Trophoblast cell (in vitro differentiated cells and primary cell): ENCODE data around the gene ARHGAP10.
A peak's percentile ranks its signal among the peaks of the same experiment; 100 is the strongest.

Source experiments
- DNase-seq, 2 donors: peaks; one replicate each; pipeline ENCODE4 v3.0.0-alpha.2; 2016
- H2AFZ ChIP-seq: 2 replicates; pipeline ENCODE4 v1.6.1; 2013; ENCODE audit warnings: low read length, moderate library complexity, mild to moderate bottlenecking; ENCODE audit not compliant: insufficient read depth, poor library complexity
- H2AK5ac ChIP-seq: 2 replicates; pipeline ENCODE4 v1.6.1; 2013; ENCODE audit warnings: mild to moderate bottlenecking, low read length
- H2BK120ac ChIP-seq: 2 replicates; pipeline ENCODE4 v1.6.1; 2013; ENCODE audit warnings: low read length, mild to moderate bottlenecking, moderate library complexity; ENCODE audit not compliant: insufficient read depth, poor library complexity
- H2BK12ac ChIP-seq: 2 replicates; pipeline ENCODE4 v1.6.1; 2013; ENCODE audit warnings: mild to moderate bottlenecking, low read length, moderate library complexity
- H2BK5ac ChIP-seq: 2 replicates; pipeline ENCODE4 v1.6.1; 2013; ENCODE audit warnings: low read length, low read depth, moderate library complexity, mild to moderate bottlenecking; ENCODE audit not compliant: poor library complexity
- H3K14ac ChIP-seq: 2 replicates; pipeline ENCODE4 v1.6.1; 2013; ENCODE audit warnings: mild to moderate bottlenecking, low read length
- H3K18ac ChIP-seq: 2 replicates; pipeline ENCODE4 v1.6.1; 2013; ENCODE audit warnings: mild to moderate bottlenecking, low read length
- H3K23ac ChIP-seq: 2 replicates; pipeline ENCODE4 v1.6.1; 2013; ENCODE audit warnings: low read length
- H3K27ac ChIP-seq: 2 replicates; pipeline ENCODE4 v1.5.1; 2013; ENCODE audit warnings: low read depth, mild to moderate bottlenecking, inconsistent platforms, low read length, moderate library complexity
- H3K27me3 ChIP-seq: 2 replicates; pipeline ENCODE4 v1.6.1; 2013; ENCODE audit warnings: inconsistent platforms, mild to moderate bottlenecking, low read length, moderate library complexity; ENCODE audit not compliant: insufficient read depth
- H3K36me3 ChIP-seq, 2 experiments: 1 replicate in 1 of 2; 2 replicates in 1 of 2; pipeline ENCODE4 v1.6.1; 2013; ENCODE audit warnings: low read length in 2 of 2, mild to moderate bottlenecking in 2 of 2, moderate library complexity in 1 of 2; ENCODE audit not compliant: insufficient read depth in 2 of 2, control insufficient read depth in 1 of 2
- H3K4ac ChIP-seq: 2 replicates; pipeline ENCODE4 v1.6.1; 2013; ENCODE audit warnings: low read depth, mild to moderate bottlenecking, low read length, moderate library complexity
- H3K4me1 ChIP-seq, 2 experiments: 1 replicate in 1 of 2; 2 replicates in 1 of 2; pipeline ENCODE4 v1.6.1; 2013; ENCODE audit warnings: low read length in 2 of 2, mild to moderate bottlenecking in 2 of 2, moderate library complexity in 1 of 2; ENCODE audit not compliant: insufficient read depth in 2 of 2, control insufficient read depth in 1 of 2
- H3K4me2 ChIP-seq: 2 replicates; pipeline ENCODE4 v1.6.1; 2013; ENCODE audit warnings: inconsistent platforms, mild to moderate bottlenecking, low read length, moderate library complexity
- H3K4me3 ChIP-seq: 2 replicates; pipeline ENCODE4 v1.5.1; 2013; ENCODE audit warnings: mild to moderate bottlenecking, low read depth, low read length, inconsistent platforms
- H3K79me1 ChIP-seq: one replicate; pipeline ENCODE4 v1.6.1; 2013; ENCODE audit warnings: low read length
- H3K79me2 ChIP-seq: 2 replicates; pipeline ENCODE4 v1.6.1; 2013; ENCODE audit warnings: low read length, mild to moderate bottlenecking; ENCODE audit not compliant: control insufficient read depth, insufficient read depth, poor library complexity
- H3K9ac ChIP-seq: 2 replicates; pipeline ENCODE4 v1.6.1; 2013; ENCODE audit warnings: mild to moderate bottlenecking, low read length
- H3K9me3 ChIP-seq: 2 replicates; pipeline ENCODE4 v1.6.1; 2013; ENCODE audit warnings: low read depth, mild to moderate bottlenecking, control low read depth, inconsistent platforms, low read length; ENCODE audit not compliant: insufficient read depth
- H4K12ac ChIP-seq: 2 replicates; pipeline ENCODE4 v1.6.1; 2013; ENCODE audit warnings: low read depth, mild to moderate bottlenecking, low read length, moderate library complexity
- H4K8ac ChIP-seq: 2 replicates; pipeline ENCODE4 v1.6.1; 2013; ENCODE audit warnings: low read depth, mild to moderate bottlenecking, low read length, moderate library complexity
- H4K91ac ChIP-seq: one replicate; pipeline ENCODE4 v1.6.1; 2013; ENCODE audit warnings: low read depth, mild to moderate bottlenecking, low read length, moderate library complexity
- WGBS: extraction: QIAGEN DNeasy Blood & Tissue Kit; methylation state at CpG from one replicate; pipeline ENCODE4 v1.1.7; 2013; ENCODE audit warnings: missing lambda C conversion rate; ENCODE audit not compliant: insufficient read length, insufficient coverage; ENCODE audit errors: extremely low coverage; 5-methylcytosine and 5-hydroxymethylcytosine counted together

The ARHGAP10 gene

DNA sequence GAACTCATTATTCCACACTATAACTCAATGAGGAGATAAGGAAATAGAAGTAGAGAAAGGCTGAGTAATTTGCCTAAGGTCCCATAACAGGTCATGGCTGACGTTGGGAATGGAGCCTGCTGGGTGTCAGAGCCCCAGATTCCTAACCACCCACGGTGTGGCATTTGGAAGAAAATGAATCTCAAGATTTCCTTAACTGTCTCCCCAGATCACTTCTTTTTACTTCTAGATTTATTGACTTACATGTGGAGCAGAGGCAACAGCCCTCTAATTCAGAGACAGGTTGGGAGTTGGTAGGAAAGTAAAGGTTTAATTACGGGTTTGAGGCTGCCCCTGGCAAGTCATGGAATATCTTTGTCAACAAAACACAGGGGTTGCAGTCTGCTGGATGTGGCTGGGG lies 134.0 kb downstream of the ARHGAP10 start:
- no peak overlapping the region for H3K4ac ChIP-seq
- H3K14ac ChIP-seq = no peak overlapping the region
- no peaks in the 10 kb centered on the region for H3K27me3 ChIP-seq
- H3K9ac ChIP-seq = no peak overlapping the region
- no peak overlapping the region for H2AK5ac ChIP-seq
- WGBS = no CpG with 5 or more reads among the region's 3 CpGs
- no peak overlapping the region for H3K4me2 ChIP-seq
- no peak for DNase-seq
- H2AFZ ChIP-seq = no peak overlapping the region
- H2BK12ac ChIP-seq = no peak overlapping the region
- H2BK5ac ChIP-seq = no peak overlapping the region
- H4K91ac ChIP-seq = no peak overlapping the region
- H4K8ac ChIP-seq = no peak overlapping the region
- peaks cover 0 to 2% of the 10 kb centered on the region in 2 experiments for H3K4me1 ChIP-seq
- H3K79me2 ChIP-seq = no peaks in the 10 kb centered on the region
- H3K79me1 ChIP-seq = no peaks in the 10 kb centered on the region
- peaks cover 16 to 19% of the 10 kb centered on the region in 2 experiments for H3K36me3 ChIP-seq
- H3K23ac ChIP-seq = no peak overlapping the region
- H3K4me3 ChIP-seq = no peak overlapping the region
- no peaks in the 10 kb centered on the region for H3K9me3 ChIP-seq
- H4K12ac ChIP-seq = no peak overlapping the region
- H3K27ac ChIP-seq = peak overlapping the region; percentile 39
- no peak overlapping the region for H3K18ac ChIP-seq
- H2BK120ac ChIP-seq = no peak overlapping the region

- Histone ChIP-seq H3K4me1 (peaks cover 0 to 2% of the 10 kb centered on the region in 2 experiments), H3K4ac (no peak overlapping the region), H3K18ac (no peak overlapping the region), H3K4me2 (no peak overlapping the region), H2BK5ac (no peak overlapping the region), H3K79me2 (no peaks in the 10 kb centered on the region), H4K91ac (no peak overlapping the region), H4K8ac (no peak overlapping the region), H2BK12ac (no peak overlapping the region), H3K27ac (no peak overlapping the region), H3K23ac (no peak overlapping the region), H2AFZ (no peak overlapping the region), H3K9me3 (no peaks in the 10 kb centered on the region), H3K36me3 (peaks cover 8 to 12% of the 10 kb centered on the region in 2 experiments), H3K4me3 (no peak overlapping the region), H2AK5ac (no peak overlapping the region), H4K12ac (no peak overlapping the region), H3K79me1 (no peaks in the 10 kb centered on the region), H3K14ac (no peak overlapping the region), H3K27me3 (no peaks in the 10 kb centered on the region), H3K9ac (no peak overlapping the region), H2BK120ac (no peak overlapping the region)
- peak; percentile 89 to 98 for DNase-seq
- WGBS = no CpG with 5 or more reads among the region's 2 CpGs
Observed at GRCh38 chr4:147866532-147867271, 134.8 kb downstream of the ARHGAP10 start.

- Histone ChIP-seq H3K9me3 (no peaks in the 10 kb centered on the region), H2BK12ac (no peak overlapping the region), H3K27ac (no peak overlapping the region), H3K27me3 (no peaks in the 10 kb centered on the region), H3K4me3 (no peak overlapping the region), H3K4me1 (peaks cover 2 to 5% of the 10 kb centered on the region in 2 experiments), H3K14ac (no peak overlapping the region), H3K9ac (no peak overlapping the region), H3K79me2 (no peaks in the 10 kb centered on the region), H4K8ac (no peak overlapping the region), H3K23ac (no peak overlapping the region), H2BK120ac (no peak overlapping the region), H3K4me2 (no peak overlapping the region), H2AK5ac (no peak overlapping the region), H4K91ac (no peak overlapping the region), H4K12ac (no peak overlapping the region), H3K18ac (no peak overlapping the region), H2AFZ (no peak overlapping the region), H2BK5ac (no peak overlapping the region), H3K79me1 (no peaks in the 10 kb centered on the region), H3K36me3 (peaks cover 0 to 6% of the 10 kb centered on the region in 2 experiments), H3K4ac (no peak overlapping the region)
- no peak for DNase-seq
- WGBS = no CpG with 5 or more reads among the region's 5 CpGs
Observed at GRCh38 chr4:147874109-147874508, 142.2 kb downstream of the ARHGAP10 start.

GRCh38 chr4:147877308-147877771 lies 145.5 kb downstream of the ARHGAP10 start:
- no peak overlapping the region for H3K4me3 ChIP-seq
- no peak overlapping the region for H4K12ac ChIP-seq
- H3K18ac ChIP-seq = no peak overlapping the region
- no peak overlapping the region for H2AK5ac ChIP-seq
- H3K9me3 ChIP-seq = no peaks in the 10 kb centered on the region
- H3K4me2 ChIP-seq = no peak overlapping the region
- no peak overlapping the region for H2BK12ac ChIP-seq
- DNase-seq = peak in 1 of 2 donors; percentile 16
- no peak overlapping the region for H4K91ac ChIP-seq
- no peak overlapping the region for H3K9ac ChIP-seq
- no peaks in the 10 kb centered on the region for H3K79me2 ChIP-seq
- no peak overlapping the region for H3K4ac ChIP-seq
- no peaks in the 10 kb centered on the region for H3K79me1 ChIP-seq
- no peak overlapping the region for H3K23ac ChIP-seq
- H3K36me3 ChIP-seq = peaks cover 0 to 6% of the 10 kb centered on the region in 2 experiments
- H2BK120ac ChIP-seq = no peak overlapping the region
- no peak overlapping the region for H3K14ac ChIP-seq
- H3K27me3 ChIP-seq = no peaks in the 10 kb centered on the region
- peaks cover 2 to 5% of the 10 kb centered on the region in 2 experiments for H3K4me1 ChIP-seq
- H2AFZ ChIP-seq = no peak overlapping the region
- no peak overlapping the region for H4K8ac ChIP-seq
- H3K27ac ChIP-seq = no peak overlapping the region
- H2BK5ac ChIP-seq = no peak overlapping the region
